Vagina (tissue), 2 donors: ENCODE results near the gene TTLL5.

ENCODE experiments used
- CTCF ChIP-seq, 3 experiments: fragments of 450-650 bp in 2 of 3; fragments of 200-600 bp in 1 of 3; sonication (generic) in 1 of 3; IDR thresholded peaks; one replicate each; pipeline ENCODE4 v1.5.1; 2017 to 2019; ENCODE audit warnings: antibody characterized with exemption in 3 of 3, mild to moderate bottlenecking in 2 of 3, moderate library complexity in 2 of 3
- POLR2AphosphoS5 ChIP-seq, 2 donors: sonication (generic); formaldehyde crosslinking; IDR thresholded peaks; one replicate each; pipeline ENCODE4 v1.9.0; 2017; ENCODE audit warnings: antibody characterized with exemption in 2 of 2, mild to moderate bottlenecking in 2 of 2, low read depth in 1 of 2; ENCODE audit not compliant: insufficient read depth in 1 of 2

GRCh38 chr14:75742867-75743266, 81.8 kb downstream of the TTLL5 start:
- no peak for TF ChIP-seq CTCF (IDR thresholded peaks at IDR 0.05)
- TF ChIP-seq POLR2AphosphoS5 (IDR thresholded peaks at IDR 0.05; ENCODE audit: insufficient read depth in 1 of 2, low read depth in 1 of 2), result no peak
